GM21381 (cell line): ENCODE data around the gene MSRB3.

Experiments
- ATAC-seq: cut with Tn5 transposase; IDR thresholded peaks from one replicate; pipeline ENCODE4 v1.9.1; 2021; ENCODE audit warnings: mild to moderate bottlenecking, moderate library complexity; ENCODE audit not compliant: unreplicated experiment

Gene MSRB3

GRCh38 chr12:65324056-65324455 lies 45.6 kb downstream of the MSRB3 start:
- ATAC-seq = no peak

GRCh38 chr12:65324551-65324950 lies 46.1 kb downstream of the MSRB3 start:
- ATAC-seq = no peak

DNA sequence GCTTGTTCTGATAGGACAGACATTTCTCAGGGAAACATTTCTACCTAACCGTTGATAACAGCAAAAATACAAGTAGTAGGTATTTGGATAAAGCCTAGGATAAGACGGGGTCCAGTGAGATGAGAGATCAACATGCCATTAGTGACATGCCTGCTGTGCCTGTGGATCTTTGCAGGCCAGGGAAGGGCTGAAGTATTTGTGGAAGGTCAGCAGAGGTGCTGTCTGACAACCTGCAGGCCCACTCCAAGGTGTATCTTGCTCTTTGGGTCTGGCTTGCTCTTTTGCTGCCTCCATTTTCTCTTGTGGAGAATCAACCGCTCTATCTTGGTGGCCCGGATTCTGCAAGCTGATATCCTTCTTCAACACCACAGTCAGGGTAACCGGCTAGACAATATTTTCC lies 46.7 kb downstream of the MSRB3 start:
- no peak for ATAC-seq

- ATAC-seq = no peak
Observed at GRCh38 chr12:65326616-65327015, 48.1 kb downstream of the MSRB3 start.

- no peak for ATAC-seq
Observed at GRCh38 chr12:65327207-65328076, 49.0 kb downstream of the MSRB3 start.

- ATAC-seq = no peak
Observed at GRCh38 chr12:65329721-65330120, 51.2 kb downstream of the MSRB3 start.

DNA sequence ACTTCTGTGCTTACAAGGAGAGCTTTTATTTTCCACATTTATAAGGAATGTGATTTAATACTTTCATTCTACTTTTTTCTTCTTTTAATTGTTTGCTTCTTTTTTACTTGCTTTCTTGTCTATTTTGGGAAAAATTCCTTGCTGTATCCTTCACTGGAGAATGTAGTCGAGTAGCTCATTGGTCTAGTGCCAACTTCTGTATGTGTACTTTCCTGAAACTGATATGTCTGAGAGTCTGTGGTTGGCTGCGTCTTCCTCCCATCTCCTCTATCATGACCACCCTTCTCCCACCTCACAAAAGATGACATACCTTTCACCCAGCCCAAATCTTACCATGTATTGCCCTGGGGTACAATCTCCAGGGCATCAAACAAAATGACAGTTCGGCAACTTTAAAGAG lies 51.8 kb downstream of the MSRB3 start:
- ATAC-seq = no peak

DNA sequence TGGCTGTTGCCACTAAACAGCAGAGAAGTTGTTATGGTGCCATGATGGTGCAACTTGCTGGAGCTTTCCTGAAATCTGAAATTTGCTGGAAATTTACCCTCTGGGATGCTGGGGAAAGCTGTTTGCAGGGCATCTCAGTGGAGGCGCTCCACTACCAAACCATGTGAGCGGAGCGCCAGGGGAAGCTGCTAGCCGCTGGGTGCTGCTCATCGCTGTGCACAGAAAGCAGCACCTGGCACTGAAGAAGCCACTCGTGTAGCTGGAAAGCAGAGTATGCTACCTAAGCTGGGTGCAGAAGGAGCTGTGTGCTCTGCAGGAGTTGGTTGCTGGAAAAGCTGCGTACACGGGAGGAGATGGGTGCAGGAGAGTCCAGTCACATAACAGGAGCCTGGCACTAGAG lies 53.0 kb downstream of the MSRB3 start:
- no peak for ATAC-seq

- no peak for ATAC-seq
Observed at GRCh38 chr12:65333649-65334048, 55.2 kb downstream of the MSRB3 start.

GRCh38 chr12:65334521-65334920 lies 56.0 kb downstream of the MSRB3 start:
- no peak for ATAC-seq

DNA sequence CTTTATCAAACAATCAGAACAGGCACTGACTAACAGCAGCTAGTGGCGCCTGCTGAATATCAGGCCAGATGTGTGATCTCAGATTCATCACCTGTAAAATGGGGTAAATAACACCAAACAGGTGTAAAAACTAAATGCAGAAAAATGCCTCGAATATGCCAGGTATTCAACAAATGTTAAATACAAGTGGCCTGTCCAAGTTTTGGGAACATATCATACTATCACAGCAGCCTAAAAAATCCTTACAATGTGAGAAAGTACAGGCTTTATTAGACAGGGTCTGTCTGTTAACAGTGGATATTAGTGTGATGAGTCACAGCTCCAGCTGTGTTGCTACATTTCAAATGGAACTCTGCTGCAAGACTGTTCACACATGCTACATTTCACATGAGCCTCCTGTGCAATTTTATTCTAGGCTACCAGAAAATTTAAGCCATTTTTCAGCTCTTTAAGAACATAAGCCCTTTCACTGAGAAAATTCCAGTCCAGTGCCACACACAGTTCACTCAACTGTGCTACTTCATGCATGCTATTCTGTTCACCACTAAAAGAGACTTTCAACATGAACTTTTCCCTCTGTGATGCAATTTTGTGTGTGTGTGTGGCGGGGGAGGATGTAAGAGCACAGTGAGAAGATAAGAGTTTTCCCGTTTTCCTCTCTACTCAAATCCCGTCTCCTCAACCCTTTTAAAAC lies 56.7 kb downstream of the MSRB3 start:
- ATAC-seq = no peak

- no peak for ATAC-seq
Observed at GRCh38 chr12:65335981-65336380, 57.5 kb downstream of the MSRB3 start.

GRCh38 chr12:65339161-65339560 lies 60.7 kb downstream of the MSRB3 start:
- ATAC-seq = no peak

DNA sequence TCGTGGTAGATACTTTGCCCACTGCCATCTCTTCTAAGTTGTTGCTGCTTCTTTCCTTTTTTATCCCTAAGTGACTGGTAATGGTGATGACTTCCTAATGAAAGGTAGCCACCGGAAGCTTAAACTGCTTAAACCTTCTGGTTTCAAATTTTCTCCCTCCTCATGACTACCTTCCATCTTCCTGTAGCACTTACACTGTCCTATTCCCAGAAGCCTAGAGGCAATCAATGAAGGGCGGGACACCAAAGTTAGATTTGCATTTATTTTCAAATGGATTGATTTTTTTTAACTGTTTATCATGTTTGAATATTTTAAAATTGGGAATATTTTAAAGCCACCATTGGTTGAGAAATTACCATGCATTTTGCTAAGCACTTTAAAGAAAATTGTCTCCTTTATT lies 64.7 kb downstream of the MSRB3 start:
- no peak for ATAC-seq

GRCh38 chr12:65343801-65344200 lies 65.3 kb downstream of the MSRB3 start:
- ATAC-seq = no peak

GRCh38 chr12:65355461-65355860 lies 77.0 kb downstream of the MSRB3 start:
- ATAC-seq = no peak

- no peak for ATAC-seq
Observed at GRCh38 chr12:65362234-65363031, 84.0 kb downstream of the MSRB3 start.

- ATAC-seq = no peak
Observed at GRCh38 chr12:65364046-65364445, 85.6 kb downstream of the MSRB3 start.

GRCh38 chr12:65367396-65367795 lies 88.9 kb downstream of the MSRB3 start:
- ATAC-seq = no peak

- no peak for ATAC-seq
Observed at GRCh38 chr12:65368055-65368454, 89.6 kb downstream of the MSRB3 start.

GRCh38 chr12:65372574-65372973 lies 94.1 kb downstream of the MSRB3 start:
- no peak for ATAC-seq

GRCh38 chr12:65384240-65384639 lies 105.8 kb downstream of the MSRB3 start:
- no peak for ATAC-seq
